ENCODE data around the gene PET100. TPM values are rescaled to one million over a fixed set of nuclear protein-coding genes. Genes with fewer than 3 reads are reported as not detected.
A peak's percentile ranks its signal among the peaks of the same experiment; 100 is the strongest.

PET100 gene
- total RNA-seq, 1 donor from 2014 or later: 123 TPM

DNA sequence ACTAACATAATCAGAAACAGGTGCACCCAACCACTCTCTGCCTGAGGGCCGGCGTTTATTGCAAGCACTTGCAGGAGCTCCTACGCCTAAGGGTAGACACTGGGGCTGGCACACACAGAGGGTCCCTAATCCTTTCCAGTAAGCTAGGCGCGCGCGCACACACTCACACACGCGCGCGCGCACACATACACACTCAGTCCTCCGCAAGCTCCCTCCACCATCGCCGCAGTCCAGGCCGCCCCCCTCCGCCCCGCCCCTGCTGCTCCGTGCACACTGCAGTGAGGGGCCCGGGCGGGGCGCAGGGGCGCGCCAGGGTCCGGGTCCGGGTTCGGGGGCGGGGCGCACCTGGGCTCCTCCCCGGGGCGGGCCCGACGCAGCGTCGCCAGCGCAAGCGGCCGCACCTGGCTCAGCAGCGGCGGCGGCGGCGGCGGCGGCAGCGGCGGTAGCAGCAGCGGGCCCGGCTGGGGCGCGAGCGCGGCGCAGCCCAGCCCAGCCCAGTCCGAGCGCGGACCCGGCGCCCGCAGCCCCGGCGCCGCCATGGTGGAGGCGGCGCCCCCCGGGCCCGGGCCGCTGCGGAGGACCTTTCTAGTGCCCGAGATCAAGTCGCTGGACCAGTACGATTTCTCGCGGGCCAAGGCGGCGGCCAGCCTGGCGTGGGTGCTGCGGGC lies 34.0 kb upstream of the PET100 start, which contains the start of gene CAMSAP3:
CAMSAP3 (plus strand) TSS at position 398 of the 668 bp plus-strand sequence; CDS start at position 538, 140 bp downstream.
- no peaks in the 10 kb centered on the region for H3K9me3 Mint-ChIP-seq
- H3K4me1 Mint-ChIP-seq: peaks cover 10% of the 10 kb centered on the region
- POLR2A ChIA-PET: interaction anchor here (0.5 kb wide), 1 partner anchor 726 kb away, joined by 3 read pairs; the partner anchor contains the start of genes NDUFA7 and RPS28
- ATAC-seq (ENCODE audit: low read depth) (peak; percentile 94), DNase-seq (peak; percentile 50)
- H3K27ac Mint-ChIP-seq: no peak within 1 kb of the TSS
- intact Hi-C loops (cut with micrococcal nuclease): no loop called here
- CTCF ChIA-PET: no interaction called here
- H3K4me3 Mint-ChIP-seq: peak within 1 kb of the TSS; percentile 77
- TF ChIP-seq, protein P1, sequence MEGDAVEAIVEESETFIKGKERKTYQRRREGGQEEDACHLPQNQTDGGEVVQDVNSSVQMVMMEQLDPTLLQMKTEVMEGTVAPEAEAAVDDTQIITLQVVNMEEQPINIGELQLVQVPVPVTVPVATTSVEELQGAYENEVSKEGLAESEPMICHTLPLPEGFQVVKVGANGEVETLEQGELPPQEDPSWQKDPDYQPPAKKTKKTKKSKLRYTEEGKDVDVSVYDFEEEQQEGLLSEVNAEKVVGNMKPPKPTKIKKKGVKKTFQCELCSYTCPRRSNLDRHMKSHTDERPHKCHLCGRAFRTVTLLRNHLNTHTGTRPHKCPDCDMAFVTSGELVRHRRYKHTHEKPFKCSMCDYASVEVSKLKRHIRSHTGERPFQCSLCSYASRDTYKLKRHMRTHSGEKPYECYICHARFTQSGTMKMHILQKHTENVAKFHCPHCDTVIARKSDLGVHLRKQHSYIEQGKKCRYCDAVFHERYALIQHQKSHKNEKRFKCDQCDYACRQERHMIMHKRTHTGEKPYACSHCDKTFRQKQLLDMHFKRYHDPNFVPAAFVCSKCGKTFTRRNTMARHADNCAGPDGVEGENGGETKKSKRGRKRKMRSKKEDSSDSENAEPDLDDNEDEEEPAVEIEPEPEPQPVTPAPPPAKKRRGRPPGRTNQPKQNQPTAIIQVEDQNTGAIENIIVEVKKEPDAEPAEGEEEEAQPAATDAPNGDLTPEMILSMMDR (IDR thresholded peaks at IDR 0.05): no peak
- H3K27me3 Mint-ChIP-seq: peaks cover 38% of the 10 kb centered on the region
- H3K36me3 Mint-ChIP-seq (ENCODE audit: low read depth): no peaks in the 10 kb centered on the region

DNA sequence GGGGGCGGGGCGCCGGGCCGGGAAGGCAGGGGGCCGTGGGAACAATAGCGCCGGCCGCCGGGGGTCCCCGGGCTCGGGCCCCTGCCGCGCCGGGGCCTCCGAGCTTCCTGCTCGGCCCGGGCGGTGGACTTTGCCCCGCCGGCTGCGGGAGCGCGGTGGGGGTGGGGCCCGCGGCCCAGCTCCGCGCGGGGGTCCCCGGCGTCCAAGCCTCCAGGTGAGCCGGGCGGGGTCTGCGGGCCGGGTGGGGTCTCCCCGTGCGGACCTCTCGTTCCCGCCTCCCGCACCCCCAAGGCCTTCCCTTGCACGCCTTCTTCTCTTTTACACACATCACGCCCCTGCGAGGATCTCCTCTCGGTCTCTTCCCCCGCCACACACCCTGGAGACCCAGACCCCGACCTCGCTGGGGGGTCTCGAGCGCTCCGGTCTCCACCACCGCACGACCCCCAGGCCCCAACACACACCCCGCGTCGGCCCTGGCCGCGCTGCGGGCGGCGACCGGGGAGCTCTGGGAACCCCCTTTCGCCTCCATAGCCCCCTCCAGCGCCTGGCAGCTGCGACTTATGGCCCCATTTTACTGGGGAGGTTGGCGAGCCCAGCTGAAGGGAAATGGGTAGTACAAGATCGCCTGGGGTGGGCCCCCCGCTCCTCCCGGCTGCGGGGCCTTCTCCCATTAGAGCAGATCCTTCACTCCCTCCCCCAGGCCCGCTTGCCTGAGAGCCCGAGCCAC lies 33.2 kb upstream of the PET100 start:
- TF ChIP-seq, protein P1 (IDR thresholded peaks at IDR 0.05): no peak
- H3K9me3 Mint-ChIP-seq: no peaks in the 10 kb centered on the region
- H3K4me1 Mint-ChIP-seq: peaks cover 10% of the 10 kb centered on the region
- H3K36me3 Mint-ChIP-seq (ENCODE audit: low read depth): no peaks in the 10 kb centered on the region
- peaks cover 34% of the 10 kb centered on the region for H3K27me3 Mint-ChIP-seq
- intact Hi-C loops (cut with micrococcal nuclease): no loop called here
- no peak for DNase-seq
- peak overlapping the region; percentile 75 for H3K4me3 Mint-ChIP-seq
- ATAC-seq (ENCODE audit: low read depth): no peak
- ChIA-PET POLR2A (interaction anchor here (0.6 to 1.0 kb wide), 2 partner anchors 32 to 766 kb away, joined by 3 read pairs; partner anchors contain the start of gene XAB2), CTCF (interaction anchor here (0.8 kb wide), 1 partner anchor 28 kb away, joined by 3 read pairs; no protein-coding TSS in a partner anchor)
- no peak overlapping the region for H3K27ac Mint-ChIP-seq

DNA sequence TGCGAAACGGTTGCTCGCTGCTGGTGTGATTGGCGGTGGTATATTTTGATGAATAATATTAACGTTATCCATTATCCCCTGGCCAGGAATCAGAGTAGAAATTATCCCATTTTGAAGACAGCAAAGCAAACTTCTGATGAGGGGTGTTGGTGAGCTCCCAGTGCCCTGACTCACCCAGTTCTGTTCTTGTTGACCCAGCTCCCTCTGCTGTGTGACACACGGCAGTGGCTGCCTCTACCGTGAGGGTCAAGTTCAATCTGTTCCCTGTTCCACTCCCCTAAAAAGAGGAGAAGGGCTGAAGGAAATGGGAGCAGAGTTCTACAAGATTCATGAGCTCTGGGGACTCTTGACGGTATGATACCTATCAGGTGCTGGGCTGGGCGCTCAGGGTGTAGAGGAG lies 31.9 kb upstream of the PET100 start:
- Mint-ChIP-seq H3K4me1 (peaks cover 10% of the 10 kb centered on the region), H3K27ac (no peak overlapping the region), H3K36me3 (ENCODE audit: low read depth) (no peaks in the 10 kb centered on the region), H3K9me3 (no peaks in the 10 kb centered on the region), H3K27me3 (peaks cover 36% of the 10 kb centered on the region), H3K4me3 (no peak overlapping the region)
- no peak for ATAC-seq (ENCODE audit: low read depth)
- POLR2A ChIA-PET: no interaction called here
- intact Hi-C loops (cut with micrococcal nuclease): no loop called here
- CTCF ChIA-PET: no interaction called here
- TF ChIP-seq, protein P1 (IDR thresholded peaks at IDR 0.05): no peak
- DNase-seq: no peak

DNA sequence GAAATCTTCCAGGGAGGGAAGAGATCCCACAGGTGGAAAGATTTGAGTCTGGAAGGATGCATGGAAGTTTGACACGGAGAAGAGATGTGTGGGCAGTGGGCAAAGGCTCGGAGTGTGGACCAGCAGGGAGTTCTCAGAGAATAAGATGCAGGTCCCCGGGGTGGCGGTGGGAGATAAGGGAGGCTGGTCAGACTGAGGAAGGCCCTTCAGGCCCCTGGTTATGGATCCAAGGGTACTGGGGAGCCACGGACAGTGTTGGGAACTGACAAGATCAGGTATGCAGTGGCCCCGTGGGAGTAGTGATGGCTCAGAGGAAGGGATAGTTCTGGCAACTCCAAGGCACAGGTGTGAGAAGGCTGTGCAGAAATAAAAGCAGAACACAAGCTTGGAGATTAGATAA lies 31.4 kb upstream of the PET100 start:
- ATAC-seq (ENCODE audit: low read depth) (no peak), DNase-seq (no peak)
- TF ChIP-seq, protein P1 (IDR thresholded peaks at IDR 0.05): no peak
- H3K27ac Mint-ChIP-seq: no peak overlapping the region
- intact Hi-C loops (cut with micrococcal nuclease): no loop called here
- H3K27me3 Mint-ChIP-seq: peaks cover 35% of the 10 kb centered on the region
- H3K4me1 Mint-ChIP-seq: peaks cover 10% of the 10 kb centered on the region
- H3K36me3 Mint-ChIP-seq (ENCODE audit: low read depth): no peaks in the 10 kb centered on the region
- POLR2A ChIA-PET: interaction anchor here (0.9 kb wide), 1 partner anchor 39 kb away, joined by 3 read pairs; no protein-coding TSS in a partner anchor
- no peak overlapping the region for H3K4me3 Mint-ChIP-seq
- no peaks in the 10 kb centered on the region for H3K9me3 Mint-ChIP-seq
- CTCF ChIA-PET: no interaction called here

DNA sequence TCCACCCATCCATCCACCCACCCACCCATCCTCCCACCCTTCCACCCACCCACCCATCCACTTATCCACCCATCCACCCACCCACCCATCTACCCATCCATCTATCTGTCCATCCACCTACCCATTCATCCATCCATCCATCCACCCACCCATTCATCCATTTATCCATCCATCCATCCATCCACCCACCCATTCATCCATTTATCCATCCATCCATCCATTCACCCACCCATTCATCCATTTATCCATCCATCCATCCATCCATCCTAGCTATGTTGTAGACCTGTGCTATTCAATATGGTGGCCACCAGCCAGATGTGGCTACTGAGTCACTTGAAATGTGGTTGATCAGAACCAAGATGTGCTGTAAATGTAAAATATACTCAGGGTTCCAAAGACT lies 28.9 kb upstream of the PET100 start:
- no peaks in the 10 kb centered on the region for H3K9me3 Mint-ChIP-seq

More for the DNA sequence above, 28.9 kb upstream of the PET100 start:
- ChIA-PET CTCF (no interaction called here), POLR2A (no interaction called here)
- Mint-ChIP-seq H3K36me3 (ENCODE audit: low read depth) (no peaks in the 10 kb centered on the region), H3K27me3 (peaks cover 30% of the 10 kb centered on the region), H3K27ac (no peak overlapping the region), H3K4me3 (no peak overlapping the region), H3K4me1 (peaks cover 6% of the 10 kb centered on the region)
- DNase-seq (no peak), ATAC-seq (ENCODE audit: low read depth) (no peak)
- intact Hi-C loops (cut with micrococcal nuclease): no loop called here
- TF ChIP-seq, protein P1 (IDR thresholded peaks at IDR 0.05): no peak
